Endodermal cell (in vitro differentiated cells): ENCODE measurements around the gene SAV1. TPM values are rescaled to one million over a fixed set of nuclear protein-coding genes. Genes with fewer than 3 reads are reported as not detected.
A peak's percentile ranks its signal among the peaks of the same experiment; 100 is the strongest.
"Not testable (repeated sequence)": the region's sequence is repeated elsewhere in the genome, so short reads cannot be mapped to it uniquely, and the experiment has no call there.

Experiments
- DNase-seq: peaks from one replicate; pipeline ENCODE4 v3.0.0-alpha.2; 2017
- H3K27ac ChIP-seq: 2 replicates; pipeline ENCODE4 v1.5.1; 2013; ENCODE audit warnings: mild to moderate bottlenecking, low read depth, low read length, moderate library complexity
- H3K27me3 ChIP-seq: 2 replicates; pipeline ENCODE4 v1.6.1; 2013; ENCODE audit warnings: mild to moderate bottlenecking, low read length, moderate library complexity; ENCODE audit not compliant: insufficient read depth, control insufficient read depth, poor library complexity, severe bottlenecking
- H3K36me3 ChIP-seq: 2 replicates; pipeline ENCODE4 v1.7.0; 2013; ENCODE audit warnings: mild to moderate bottlenecking, low read length, moderate library complexity; ENCODE audit not compliant: control insufficient read depth, insufficient read depth
- H3K4me1 ChIP-seq: one replicate; pipeline ENCODE4 v1.7.0; 2013; ENCODE audit warnings: low read length; ENCODE audit not compliant: control insufficient read depth, insufficient read depth
- H3K4me3 ChIP-seq: 2 replicates; pipeline ENCODE4 v1.5.1; 2013; ENCODE audit warnings: mild to moderate bottlenecking, low read length, moderate library complexity
- H3K9ac ChIP-seq: 2 replicates; pipeline ENCODE4 v1.6.1; 2013; ENCODE audit warnings: mild to moderate bottlenecking, low read length, moderate library complexity; ENCODE audit not compliant: poor library complexity, severe bottlenecking; ENCODE audit errors: extremely low read depth
- H3K9me3 ChIP-seq: 2 replicates; pipeline ENCODE4 v1.6.1; 2013; ENCODE audit warnings: mild to moderate bottlenecking, low read length, moderate library complexity; ENCODE audit not compliant: control insufficient read depth
- H3K27ac Mint-ChIP-seq: 2 replicates; pipeline ENCODE4 v1.8.0; 2020; ENCODE audit warnings: mixed read lengths
- H3K27me3 Mint-ChIP-seq: 2 replicates; pipeline ENCODE4 v1.8.0; 2021; ENCODE audit warnings: mild to moderate bottlenecking, mixed read lengths; ENCODE audit not compliant: insufficient read depth
- H3K36me3 Mint-ChIP-seq: 2 replicates; pipeline ENCODE4 v1.8.0; 2020; ENCODE audit warnings: low read depth, mixed read lengths
- H3K4me1 Mint-ChIP-seq: 2 replicates; pipeline ENCODE4 v1.8.0; 2020; ENCODE audit warnings: mixed read lengths
- H3K4me3 Mint-ChIP-seq: 2 replicates; pipeline ENCODE4 v1.8.0; 2020; ENCODE audit warnings: mild to moderate bottlenecking, moderate library complexity, mixed read lengths
- H3K9me3 Mint-ChIP-seq: 2 replicates; pipeline ENCODE4 v1.8.0; 2020; ENCODE audit warnings: mild to moderate bottlenecking, mixed read lengths
- WGBS, 2 experiments: methylation state at CpG; one replicate each; pipeline versions ENCODE4 v1.1.5 to v1.1.7; 2013; ENCODE audit warnings: missing lambda C conversion rate in 2 of 2, mixed read lengths in 1 of 2; ENCODE audit not compliant: insufficient coverage in 1 of 2, insufficient read length in 1 of 2; 5-methylcytosine and 5-hydroxymethylcytosine counted together
- total RNA-seq, 2 donors: library from RNA; stranded (reverse); fragmentation: NEBNext Ultra II Directional in 1 of 2; extraction: Animal tissue kit (Norgen Biotek cat#: 25700) in 1 of 2; gene quantifications; 2 replicates in 1 of 2; 3 replicates in 1 of 2; pipeline ENCODE4 v1.2.1, GENCODE V29; 2021
- TF ChIP-seq, protein P1 (sequence below): fragments of 200-600 bp; sonication (generic); conservative IDR thresholded peaks from 2 replicates; pipeline ENCODE4 v1.5.0; 2021; ENCODE audit warnings: antibody characterized with exemption, mild to moderate bottlenecking

The SAV1 gene
- total RNA-seq, 2 donors from 2014 or later, result 42.1 to 44.0 TPM

DNA sequence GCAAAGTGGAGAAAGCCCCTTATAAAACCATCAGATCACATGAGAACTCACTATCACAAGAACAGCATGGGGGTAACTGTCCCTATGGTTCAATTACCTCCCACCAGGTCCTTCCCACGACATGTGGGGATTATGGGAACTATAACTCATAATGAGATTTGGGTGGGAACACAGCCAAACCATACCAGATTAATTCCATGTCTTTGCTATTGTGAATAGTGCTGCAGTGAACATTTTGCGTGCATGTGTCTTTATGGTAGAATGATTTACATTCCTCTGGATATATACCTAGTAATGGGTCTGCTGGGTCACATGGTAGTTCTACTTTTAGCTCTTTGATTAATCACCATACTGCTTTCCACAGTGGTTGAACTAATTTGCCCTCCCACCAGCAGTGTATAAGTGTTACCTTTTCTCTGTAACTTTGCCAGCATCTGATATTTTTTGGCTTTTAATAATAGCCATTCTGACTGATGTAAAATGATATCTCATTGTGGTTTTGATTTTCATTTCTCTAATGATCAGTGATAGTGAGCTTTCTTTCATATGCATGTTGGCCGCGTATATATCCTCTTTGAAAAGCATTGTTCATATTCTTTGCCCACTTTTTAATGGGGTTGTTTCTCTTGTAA is 29.7 kb upstream of the SAV1 start:
- Histone ChIP-seq H3K9me3 (peaks cover 15% of the 10 kb centered on the region), H3K27ac (no peak overlapping the region), H3K27me3 (no peaks in the 10 kb centered on the region), H3K4me1 (no peaks in the 10 kb centered on the region), H3K9ac (no peak overlapping the region), H3K4me3 (no peak overlapping the region), H3K36me3 (no peaks in the 10 kb centered on the region)
- peaks cover 2% of the 10 kb centered on the region for H3K36me3 Mint-ChIP-seq
- TF ChIP-seq, protein P1, sequence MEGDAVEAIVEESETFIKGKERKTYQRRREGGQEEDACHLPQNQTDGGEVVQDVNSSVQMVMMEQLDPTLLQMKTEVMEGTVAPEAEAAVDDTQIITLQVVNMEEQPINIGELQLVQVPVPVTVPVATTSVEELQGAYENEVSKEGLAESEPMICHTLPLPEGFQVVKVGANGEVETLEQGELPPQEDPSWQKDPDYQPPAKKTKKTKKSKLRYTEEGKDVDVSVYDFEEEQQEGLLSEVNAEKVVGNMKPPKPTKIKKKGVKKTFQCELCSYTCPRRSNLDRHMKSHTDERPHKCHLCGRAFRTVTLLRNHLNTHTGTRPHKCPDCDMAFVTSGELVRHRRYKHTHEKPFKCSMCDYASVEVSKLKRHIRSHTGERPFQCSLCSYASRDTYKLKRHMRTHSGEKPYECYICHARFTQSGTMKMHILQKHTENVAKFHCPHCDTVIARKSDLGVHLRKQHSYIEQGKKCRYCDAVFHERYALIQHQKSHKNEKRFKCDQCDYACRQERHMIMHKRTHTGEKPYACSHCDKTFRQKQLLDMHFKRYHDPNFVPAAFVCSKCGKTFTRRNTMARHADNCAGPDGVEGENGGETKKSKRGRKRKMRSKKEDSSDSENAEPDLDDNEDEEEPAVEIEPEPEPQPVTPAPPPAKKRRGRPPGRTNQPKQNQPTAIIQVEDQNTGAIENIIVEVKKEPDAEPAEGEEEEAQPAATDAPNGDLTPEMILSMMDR, result no peak
- peaks cover 10% of the 10 kb centered on the region for H3K27me3 Mint-ChIP-seq
- H3K9me3 Mint-ChIP-seq, result peaks cover 29% of the 10 kb centered on the region
- 93 to 100% methylated on average over 3 of the region's 4 CpGs for WGBS, 2 experiments
- no peak for DNase-seq
- H3K4me3 Mint-ChIP-seq, result no peak overlapping the region
- no peak overlapping the region for H3K27ac Mint-ChIP-seq
- H3K4me1 Mint-ChIP-seq, result no peaks in the 10 kb centered on the region

DNA sequence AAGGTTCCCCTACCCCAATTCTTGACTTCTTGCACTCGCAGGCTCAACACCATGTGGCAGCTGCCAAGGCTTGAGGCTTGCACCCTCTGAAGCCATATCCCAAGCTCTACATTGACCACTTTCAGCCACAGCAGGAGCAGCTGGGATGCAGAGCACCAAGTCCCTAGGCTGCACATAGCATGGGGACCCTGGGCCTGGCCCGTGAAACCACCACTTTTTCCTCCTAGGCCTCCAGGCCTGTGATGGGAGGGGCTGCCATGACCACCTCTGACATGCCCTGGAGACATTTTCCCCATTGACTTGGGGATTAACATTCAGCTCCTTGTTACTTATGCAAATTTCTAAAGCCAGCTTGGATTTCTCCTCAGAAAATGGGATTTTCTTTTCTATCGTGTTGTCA is 26.2 kb upstream of the SAV1 start:
- WGBS, 2 experiments, result 91 to 93% methylated on average over 3 of the region's 3 CpGs
- H3K27me3 Mint-ChIP-seq, H3K4me1 ChIP-seq, H3K4me3 Mint-ChIP-seq, DNase-seq, H3K27ac Mint-ChIP-seq, H3K4me3 ChIP-seq, H3K27ac ChIP-seq, H3K9ac ChIP-seq, H3K36me3 ChIP-seq, H3K4me1 Mint-ChIP-seq, H3K36me3 Mint-ChIP-seq, H3K27me3 ChIP-seq: not testable (repeated sequence)
- H3K9me3 ChIP-seq, result peaks cover 15% of the 10 kb centered on the region
- H3K9me3 Mint-ChIP-seq, result peaks cover 29% of the 10 kb centered on the region

DNA sequence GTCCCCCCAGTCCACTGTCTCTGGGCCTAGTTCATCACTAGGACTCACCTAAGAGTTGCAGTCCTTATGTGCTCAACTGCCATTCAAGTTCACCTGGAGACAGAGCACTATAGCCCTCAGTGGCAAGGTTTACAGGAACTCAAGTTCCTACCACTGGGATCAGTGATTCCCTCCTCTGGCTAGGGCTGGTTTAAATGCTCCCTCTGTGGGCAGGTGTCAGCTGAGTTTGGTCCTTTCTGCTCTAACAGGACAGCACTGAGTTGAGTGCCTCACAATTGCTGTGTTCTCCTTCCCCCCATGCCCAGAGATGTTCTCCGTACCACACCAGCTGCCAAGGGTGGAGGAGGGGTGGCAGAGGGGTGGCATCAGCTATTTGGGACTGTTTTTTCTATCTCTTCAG is 20.8 kb upstream of the SAV1 start:
- Mint-ChIP-seq H3K27ac (no peak overlapping the region), H3K4me1 (no peaks in the 10 kb centered on the region), H3K27me3 (no peaks in the 10 kb centered on the region), H3K36me3 (no peaks in the 10 kb centered on the region), H3K9me3 (peaks cover 6% of the 10 kb centered on the region), H3K4me3 (no peak overlapping the region)
- Histone ChIP-seq H3K9ac (no peak overlapping the region), H3K27me3 (no peaks in the 10 kb centered on the region), H3K4me3 (no peak overlapping the region), H3K36me3 (no peaks in the 10 kb centered on the region), H3K27ac (no peak overlapping the region), H3K9me3 (peaks cover 8% of the 10 kb centered on the region), H3K4me1 (no peaks in the 10 kb centered on the region)
- DNase-seq, result peak; percentile 73
- 81% methylated on average over 1 of the region's 1 CpG; no CpG with 5 or more reads in 1 of the 2 experiments for WGBS, 2 experiments
- TF ChIP-seq, protein P1, result peak; percentile 55

DNA sequence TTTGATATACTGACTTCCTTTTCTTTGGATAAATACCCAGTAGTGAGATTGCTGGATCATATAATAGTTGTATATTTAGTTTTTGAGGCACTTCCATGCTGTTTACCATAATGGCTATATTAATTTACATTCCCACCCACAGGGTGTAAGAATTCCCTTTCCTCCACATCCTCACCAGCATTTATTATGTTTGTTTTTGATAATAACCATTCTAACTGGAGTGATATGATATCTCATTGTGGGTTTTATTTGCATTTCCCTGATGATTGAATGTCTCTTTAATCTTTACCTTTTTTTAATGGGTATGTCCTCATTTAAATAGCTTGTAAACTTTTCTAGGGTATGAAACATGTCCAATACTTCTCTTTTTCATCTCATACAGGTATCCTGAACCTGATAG is 11.6 kb upstream of the SAV1 start:
- no peaks in the 10 kb centered on the region for H3K9me3 ChIP-seq
- no peaks in the 10 kb centered on the region for H3K36me3 ChIP-seq
- no peak overlapping the region for H3K27ac ChIP-seq
- H3K4me1 Mint-ChIP-seq, result peaks cover 11% of the 10 kb centered on the region
- no peak overlapping the region for H3K27ac Mint-ChIP-seq
- no peaks in the 10 kb centered on the region for H3K9me3 Mint-ChIP-seq
- TF ChIP-seq, protein P1, result no peak
- H3K27me3 ChIP-seq, result no peaks in the 10 kb centered on the region
- no peak for DNase-seq
- no peak overlapping the region for H3K4me3 ChIP-seq
- H3K27me3 Mint-ChIP-seq, result no peaks in the 10 kb centered on the region
- no peak overlapping the region for H3K4me3 Mint-ChIP-seq
- H3K4me1 ChIP-seq, result no peaks in the 10 kb centered on the region
- no peaks in the 10 kb centered on the region for H3K36me3 Mint-ChIP-seq
- no peak overlapping the region for H3K9ac ChIP-seq
